KOPT-K1 (cell line): ENCODE data around the gene ZBTB7C.

ENCODE experiments used
- H3K27ac ChIP-seq: fragments of 200-600 bp; sonication (generic); 2 replicates; pipeline ENCODE4 v1.5.1; 2016; ENCODE audit warnings: antibody characterized with exemption, mild to moderate bottlenecking, low read depth, low read length; ENCODE audit not compliant: poor library complexity, severe bottlenecking
- H3K36me3 ChIP-seq: fragments of 200-600 bp; sonication (generic); 2 replicates; pipeline ENCODE4 v1.5.1; 2017; ENCODE audit warnings: antibody characterized with exemption, mild to moderate bottlenecking, low read length, moderate library complexity; ENCODE audit not compliant: insufficient read depth
- H3K9me3 ChIP-seq: fragments of 200-600 bp; sonication (generic); 2 replicates; pipeline ENCODE4 v1.5.1; 2017; ENCODE audit warnings: antibody characterized with exemption, low read length, mild to moderate bottlenecking; ENCODE audit not compliant: insufficient read depth, poor library complexity, severe bottlenecking

The ZBTB7C gene

DNA sequence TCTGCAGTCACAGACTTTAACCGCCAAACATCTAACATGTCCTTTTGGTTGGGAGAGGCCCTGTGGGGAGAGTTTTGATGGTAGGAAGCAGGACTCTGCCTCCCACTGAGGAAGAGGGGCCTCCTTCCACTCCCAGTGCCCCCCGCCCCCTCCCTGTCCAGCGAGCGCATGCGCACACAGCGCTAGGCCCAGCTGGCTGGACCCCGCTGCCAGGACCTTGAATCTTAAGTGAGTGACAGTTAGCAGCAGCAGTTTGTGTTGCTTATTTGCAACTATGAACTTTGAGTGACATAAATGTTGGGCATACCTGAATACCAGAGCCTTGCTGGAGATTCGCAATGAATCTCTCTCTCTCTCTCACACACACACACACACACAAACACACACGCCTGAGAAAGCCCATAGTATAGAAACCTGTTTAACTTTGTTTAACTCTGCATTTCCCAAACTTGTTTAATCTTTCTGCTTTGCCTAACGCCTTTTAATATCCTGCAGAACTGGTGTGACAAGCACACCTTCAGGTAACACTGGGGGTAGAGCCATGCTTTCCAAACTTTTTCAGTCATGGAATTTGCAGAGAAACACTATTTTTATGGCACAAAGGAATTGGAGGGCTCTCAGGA is 344.1 kb downstream of the ZBTB7C start:
- Histone ChIP-seq H3K36me3 (no peaks in the 10 kb centered on the region), H3K9me3 (no peaks in the 10 kb centered on the region), H3K27ac (no peak overlapping the region)

DNA sequence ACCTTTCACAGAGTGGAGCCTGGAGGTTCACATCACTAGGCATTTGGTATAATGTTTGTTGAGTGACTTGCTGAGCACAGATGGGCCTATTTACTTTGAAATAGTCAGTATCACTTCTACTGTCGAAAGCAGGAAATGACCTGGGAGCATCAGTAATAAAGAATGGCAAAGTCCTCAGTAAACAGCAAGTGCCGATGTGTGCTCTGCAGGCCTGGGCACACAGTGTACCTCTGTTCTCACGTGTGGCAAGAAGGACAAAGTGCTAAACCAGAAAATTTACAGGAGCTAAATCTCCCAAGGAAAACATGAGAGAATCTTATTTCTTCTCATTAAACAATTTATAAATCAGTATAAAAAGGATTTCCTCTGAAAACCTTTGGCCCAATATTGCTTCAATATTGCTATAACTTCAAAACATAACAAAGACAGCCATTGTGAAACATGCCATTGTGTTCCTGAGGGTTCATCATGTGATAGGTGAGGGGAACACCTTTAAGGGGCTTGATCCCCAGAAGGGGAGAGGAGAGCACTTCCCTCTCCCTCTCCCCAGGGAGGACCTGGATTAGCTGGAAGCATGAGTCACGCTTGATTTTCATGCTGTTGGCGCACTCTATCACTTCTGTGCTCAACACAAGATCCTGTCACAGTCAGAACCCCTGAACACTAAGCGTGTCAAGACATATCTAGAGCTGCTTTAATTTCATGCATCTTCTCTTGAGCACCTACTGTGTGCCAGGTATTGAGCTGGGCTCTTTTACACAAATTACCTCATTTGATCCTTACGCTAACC is 347.2 kb downstream of the ZBTB7C start:
- Histone ChIP-seq H3K9me3 (no peaks in the 10 kb centered on the region), H3K27ac (no peak overlapping the region), H3K36me3 (no peaks in the 10 kb centered on the region)

DNA sequence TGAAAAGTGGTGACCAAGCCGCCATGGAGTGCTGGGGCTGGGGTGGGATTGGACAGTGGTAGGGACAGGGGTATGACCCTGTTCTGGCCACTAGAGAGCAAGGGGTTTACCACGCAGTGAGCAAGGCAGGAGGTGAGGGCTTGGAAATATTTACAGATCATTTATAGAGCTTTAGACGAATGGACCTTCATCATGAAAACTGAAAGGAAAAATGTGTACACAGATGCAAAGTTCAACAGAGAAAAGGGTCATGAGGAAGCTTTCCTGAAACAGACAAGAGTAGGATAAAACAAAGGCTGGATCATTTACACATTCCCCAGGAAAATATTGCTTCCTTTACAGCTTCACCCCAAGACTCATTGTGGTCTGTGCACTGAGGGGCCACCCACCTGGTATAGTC is 348.2 kb downstream of the ZBTB7C start:
- Histone ChIP-seq H3K36me3 (no peaks in the 10 kb centered on the region), H3K27ac (no peak overlapping the region), H3K9me3 (no peaks in the 10 kb centered on the region)

DNA sequence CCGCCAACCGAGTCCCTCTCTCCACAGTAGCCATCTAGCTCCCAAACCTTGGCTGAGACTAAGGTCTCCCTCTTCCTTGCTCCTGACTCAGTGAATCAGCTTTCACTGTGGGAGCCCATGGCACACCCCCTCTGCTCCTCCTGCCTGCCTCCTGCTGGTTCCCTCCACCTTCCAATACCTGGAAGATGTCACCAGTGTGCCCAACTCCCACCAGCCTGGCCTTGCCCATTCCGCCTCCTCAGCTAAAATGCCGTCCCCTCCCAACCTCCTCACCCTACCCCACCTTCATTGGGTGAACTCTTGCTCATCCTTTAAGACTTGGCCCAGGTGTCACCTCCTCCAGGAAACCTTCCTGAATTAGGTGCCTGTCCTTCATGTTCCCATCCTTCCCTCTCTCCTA is 348.8 kb downstream of the ZBTB7C start:
- H3K9me3 ChIP-seq = no peaks in the 10 kb centered on the region
- H3K27ac ChIP-seq = no peak overlapping the region
- no peaks in the 10 kb centered on the region for H3K36me3 ChIP-seq

DNA sequence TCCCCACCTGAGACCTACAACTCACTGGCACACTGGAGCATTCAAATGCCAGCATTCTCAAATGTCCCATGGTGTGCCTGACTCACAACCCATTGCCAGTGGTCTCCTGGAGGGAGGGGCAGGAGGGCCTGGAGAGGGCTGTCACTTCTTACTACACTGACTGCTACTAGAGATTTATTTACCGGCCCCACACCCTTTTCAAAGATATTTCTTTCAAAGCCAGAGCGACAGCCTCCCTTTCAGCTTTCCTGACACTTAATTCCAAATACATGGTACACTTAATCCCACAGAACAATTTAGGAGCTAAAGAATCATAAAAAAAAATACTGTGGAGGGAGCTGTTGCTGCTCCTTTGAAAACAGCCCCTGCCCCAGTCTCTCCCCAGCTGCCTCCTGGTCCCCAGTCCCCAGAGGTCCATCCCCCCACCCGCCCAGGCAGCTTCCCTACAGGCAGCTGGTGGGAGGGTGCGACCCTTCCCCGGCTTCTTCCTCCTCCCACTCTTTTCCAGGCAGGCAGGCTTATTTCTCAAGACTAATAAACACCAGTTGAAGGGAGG is 349.6 kb downstream of the ZBTB7C start:
- H3K9me3 ChIP-seq = no peaks in the 10 kb centered on the region
- H3K36me3 ChIP-seq = no peaks in the 10 kb centered on the region
- H3K27ac ChIP-seq = no peak overlapping the region

DNA sequence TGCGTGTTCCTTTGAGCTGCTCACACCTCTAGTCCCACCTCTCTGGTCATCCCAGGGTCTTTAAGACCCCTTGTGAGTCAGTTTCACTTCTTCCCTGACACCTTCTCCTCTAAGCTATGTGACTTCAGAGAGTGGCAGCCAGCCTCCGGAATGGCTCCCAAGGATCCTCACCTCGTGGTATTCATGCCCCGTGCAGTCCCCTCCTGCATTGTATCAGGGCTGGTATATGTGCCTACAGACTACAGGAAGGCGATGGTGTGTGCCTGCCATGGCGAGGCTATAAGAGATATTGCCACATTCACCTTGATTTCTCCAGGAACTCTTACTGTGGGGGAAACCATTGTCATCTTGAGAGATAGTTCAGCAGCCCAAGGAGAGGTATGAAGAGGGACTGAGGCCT is 350.7 kb downstream of the ZBTB7C start:
- no peak overlapping the region for H3K27ac ChIP-seq

DNA sequence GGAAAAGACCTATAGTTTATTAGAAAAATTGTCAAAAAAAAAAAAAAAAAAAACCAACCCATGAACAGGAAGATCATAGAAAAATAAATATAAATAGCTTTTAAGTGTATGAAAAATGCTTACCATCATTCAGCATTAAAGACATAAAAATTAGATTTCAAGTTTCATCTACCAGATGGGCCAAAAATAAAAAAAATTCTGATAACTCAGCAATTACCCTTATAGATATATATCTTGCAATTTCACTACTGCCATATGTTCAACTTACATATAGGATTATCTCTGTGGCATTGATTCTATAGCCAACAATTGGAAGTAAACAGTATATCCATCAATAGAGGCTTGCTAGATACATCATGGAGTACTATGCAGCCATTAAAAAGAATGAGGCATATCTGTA is 352.2 kb downstream of the ZBTB7C start:
- Histone ChIP-seq H3K27ac (no peak overlapping the region), H3K9me3 (no peaks in the 10 kb centered on the region)

More for the DNA sequence above, 350.7 kb downstream of the ZBTB7C start:
- no peaks in the 10 kb centered on the region for H3K36me3 ChIP-seq
- no peaks in the 10 kb centered on the region for H3K9me3 ChIP-seq

DNA sequence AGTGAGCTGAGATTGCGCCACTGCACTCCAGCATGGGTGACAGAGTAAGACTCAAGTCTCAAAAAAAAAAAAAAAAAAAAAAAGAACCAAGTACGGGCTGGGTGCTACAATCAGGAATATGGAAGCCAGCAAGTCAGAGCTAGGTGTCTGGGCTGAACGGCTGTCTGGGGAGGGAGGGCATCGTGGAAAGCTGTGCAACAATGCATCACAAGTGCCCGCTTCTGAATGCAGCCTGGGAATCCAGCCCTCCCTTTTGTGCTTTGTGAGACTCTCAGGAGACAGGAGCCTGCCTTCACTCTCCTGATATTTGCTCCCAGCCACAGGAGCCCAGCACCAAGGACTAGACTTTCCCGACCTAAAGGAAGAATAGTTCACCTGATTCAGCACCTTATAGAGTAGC is 353.8 kb downstream of the ZBTB7C start:
- Histone ChIP-seq H3K27ac (no peak overlapping the region), H3K36me3 (no peaks in the 10 kb centered on the region), H3K9me3 (no peaks in the 10 kb centered on the region)

More for the DNA sequence above, 352.2 kb downstream of the ZBTB7C start:
- H3K36me3 ChIP-seq = no peaks in the 10 kb centered on the region

DNA sequence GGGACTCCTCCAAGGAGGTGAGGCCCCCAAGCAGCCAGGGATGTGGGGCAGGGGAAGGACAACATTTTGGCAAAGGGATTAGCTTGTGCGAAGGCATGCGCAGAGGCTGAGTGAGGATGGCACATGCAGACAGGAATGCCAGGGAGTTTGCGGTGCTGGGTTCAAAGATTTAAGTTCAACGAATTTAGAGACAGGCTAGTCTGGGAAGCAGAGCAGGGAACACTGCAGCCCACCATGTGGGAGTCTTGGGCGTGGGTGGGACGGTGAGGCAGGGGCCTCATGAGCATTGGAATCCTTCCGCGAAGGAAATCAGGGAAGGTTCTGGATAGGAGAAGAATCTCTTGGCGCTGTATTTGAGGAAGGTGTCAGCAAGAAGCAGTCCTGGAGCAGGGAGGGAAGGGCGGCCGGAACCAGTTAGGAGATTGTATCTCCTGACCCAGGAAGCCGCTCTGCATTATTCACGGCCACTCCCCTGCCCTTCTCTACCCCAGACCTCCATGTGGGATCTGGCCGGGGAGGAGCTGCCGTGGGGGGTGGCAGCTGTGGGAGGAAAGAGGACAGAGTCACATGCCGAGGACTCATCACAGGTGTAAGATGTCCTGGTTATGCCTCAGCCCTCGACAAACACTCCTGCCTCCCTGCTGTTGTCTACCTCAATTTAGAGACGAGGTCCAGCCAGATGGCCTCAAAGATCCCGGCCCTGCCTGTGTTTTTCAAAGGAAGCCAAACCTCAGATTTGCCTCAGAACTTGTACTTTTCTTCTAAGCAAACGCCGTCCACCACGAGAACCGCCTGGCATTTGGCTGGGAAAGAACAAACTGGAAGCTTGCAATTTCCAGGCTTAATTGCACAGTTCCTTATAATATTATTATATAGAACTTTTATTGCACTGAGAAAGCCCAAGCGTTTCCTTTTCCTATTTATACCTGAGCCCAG is 355.0 kb downstream of the ZBTB7C start:
- Histone ChIP-seq H3K36me3 (no peaks in the 10 kb centered on the region), H3K27ac (no peak overlapping the region), H3K9me3 (no peaks in the 10 kb centered on the region)

DNA sequence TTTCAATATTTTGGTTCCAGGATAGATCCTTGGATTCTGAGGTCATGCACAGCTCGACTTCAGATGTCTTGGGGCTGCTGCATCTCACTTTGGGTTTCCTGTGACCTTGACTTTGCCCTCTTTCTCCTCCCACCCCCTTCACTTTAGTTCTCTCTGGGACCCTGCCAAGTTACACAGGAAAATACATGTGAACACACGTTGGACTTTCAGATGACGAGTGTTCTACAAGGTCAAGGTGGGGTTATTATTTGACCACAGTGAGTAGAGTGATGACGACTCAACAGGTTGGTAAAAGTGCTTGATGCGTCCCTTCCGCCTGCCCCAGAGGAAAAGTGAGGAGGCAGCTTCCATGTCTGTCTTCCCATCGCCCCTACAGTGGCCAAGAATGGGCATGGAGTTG is 356.3 kb downstream of the ZBTB7C start:
- no peak overlapping the region for H3K27ac ChIP-seq
- H3K36me3 ChIP-seq = no peaks in the 10 kb centered on the region
- no peaks in the 10 kb centered on the region for H3K9me3 ChIP-seq

DNA sequence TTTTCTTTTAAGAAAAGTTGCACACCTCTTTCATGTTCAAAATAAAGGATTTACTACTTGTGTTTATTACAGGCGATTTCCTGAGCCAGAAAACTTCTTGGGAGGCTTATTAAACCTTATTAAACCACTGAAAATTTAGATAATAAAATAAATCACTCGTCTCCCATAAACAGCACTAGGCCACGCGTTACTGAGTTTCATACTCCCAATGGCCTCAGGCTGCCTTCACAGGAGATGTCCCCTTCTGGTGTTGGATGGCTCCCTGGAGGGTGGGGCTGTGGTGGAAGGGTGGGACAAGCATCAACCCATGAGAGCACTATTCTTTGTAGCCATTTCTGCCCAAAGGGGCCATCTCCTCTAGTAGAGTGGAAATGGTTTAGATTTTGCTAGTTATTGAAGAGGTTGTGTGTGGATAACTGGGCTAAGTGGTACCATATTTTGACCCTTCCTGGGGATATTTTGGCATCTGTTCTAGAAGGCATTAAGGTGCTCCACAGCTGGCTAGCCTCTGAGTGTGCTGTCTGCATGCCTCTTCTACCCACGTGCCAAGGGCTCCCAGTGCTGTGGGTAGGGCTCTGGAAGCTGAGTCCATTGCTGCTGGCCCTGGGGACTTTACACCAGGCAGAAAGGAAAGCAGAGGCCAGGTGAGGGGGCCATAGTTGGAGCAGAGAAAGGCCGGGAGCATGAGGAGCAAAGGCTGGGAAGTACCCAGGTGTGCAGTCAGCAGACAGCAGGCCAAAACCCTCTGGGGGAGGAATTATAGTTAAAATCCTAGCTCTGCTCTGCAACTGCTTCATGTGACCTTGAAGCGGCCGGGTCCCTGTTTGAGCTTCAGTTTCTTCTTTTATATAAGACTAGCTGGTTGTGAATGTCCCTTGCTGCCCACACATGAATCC is 357.0 kb downstream of the ZBTB7C start:
- H3K36me3 ChIP-seq = no peaks in the 10 kb centered on the region
- H3K9me3 ChIP-seq = no peaks in the 10 kb centered on the region
- no peak overlapping the region for H3K27ac ChIP-seq

DNA sequence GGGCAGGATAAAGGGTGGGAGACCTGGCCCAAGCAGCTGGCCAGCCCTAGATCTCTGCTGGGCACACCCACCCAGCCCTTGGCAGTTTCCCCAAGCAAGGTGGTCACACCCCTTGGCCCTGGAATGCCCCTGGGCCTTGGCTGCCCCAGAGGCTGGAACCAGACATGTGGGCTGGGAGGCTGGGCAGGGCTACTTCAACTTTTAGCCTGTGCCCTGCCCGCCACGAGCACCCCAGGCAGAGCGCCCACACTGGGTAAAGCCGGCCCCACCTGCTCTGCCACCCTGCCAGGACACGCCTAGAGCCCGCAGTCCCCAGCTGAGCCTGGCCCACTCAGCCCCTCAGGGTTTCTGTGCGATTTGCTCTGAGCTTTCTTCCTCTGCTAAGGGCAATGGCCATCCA is 359.0 kb downstream of the ZBTB7C start:
- H3K27ac ChIP-seq = no peak overlapping the region
- H3K9me3 ChIP-seq = peaks cover 7% of the 10 kb centered on the region
- no peaks in the 10 kb centered on the region for H3K36me3 ChIP-seq

DNA sequence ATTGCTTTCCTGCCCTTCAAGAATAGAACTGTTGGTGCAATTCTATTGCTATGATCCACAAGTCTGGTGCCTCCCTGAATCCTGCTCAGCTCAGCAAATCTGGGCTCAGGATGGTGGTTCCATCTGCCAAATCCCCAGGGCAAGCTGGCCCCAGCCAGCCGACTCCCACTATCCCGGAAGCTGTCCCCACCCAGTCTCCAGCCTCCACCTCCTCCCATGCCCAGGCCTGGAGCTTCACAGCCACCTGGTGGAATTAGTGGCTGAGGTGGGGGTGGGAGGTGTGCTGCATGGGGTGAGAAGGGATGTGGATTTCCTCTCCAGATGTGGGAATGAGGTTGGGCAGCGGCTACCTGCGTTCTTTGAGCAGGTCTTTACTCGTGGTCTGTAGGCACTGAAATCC is 359.4 kb downstream of the ZBTB7C start:
- Histone ChIP-seq H3K9me3 (peaks cover 10% of the 10 kb centered on the region), H3K36me3 (no peaks in the 10 kb centered on the region), H3K27ac (no peak overlapping the region)

DNA sequence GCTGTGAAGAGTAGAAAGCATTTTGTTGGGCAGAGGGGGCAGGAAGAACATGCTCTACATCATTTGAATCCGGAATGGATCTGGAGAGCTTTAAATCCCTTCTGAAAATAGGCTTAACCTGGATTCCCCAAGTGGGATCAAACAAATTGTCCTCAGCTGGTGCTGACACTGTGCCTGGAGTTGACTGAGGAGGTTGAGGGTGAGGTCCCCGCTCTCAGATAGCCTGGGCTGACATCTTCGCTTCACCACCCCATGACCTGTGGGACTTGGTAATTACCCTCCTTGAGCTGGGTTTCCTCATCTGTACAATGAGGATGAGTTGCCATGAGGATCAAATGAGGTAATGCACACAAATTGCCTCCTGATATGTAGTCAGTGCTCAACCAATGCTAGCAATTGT is 360.9 kb downstream of the ZBTB7C start:
- Histone ChIP-seq H3K27ac (no peak overlapping the region), H3K9me3 (peaks cover 10% of the 10 kb centered on the region), H3K36me3 (no peaks in the 10 kb centered on the region)
